Measurements from ENCODE around the gene SUFU. TPM values are rescaled to one million over a fixed set of nuclear protein-coding genes. Genes with fewer than 3 reads are reported as not detected.

Gene SUFU
- total and polyA plus RNA-seq, 4 donors, result 3.5 to 14.8 (median 9.8) TPM

- Histone ChIP-seq H3K27ac (ENCODE audit: low read depth in 1 of 2, low read length in 1 of 2) (peak overlapping the region in 1 of 2 donors; percentile 78), H3K4me3 (no peak overlapping the region), H3K9me3 (ENCODE audit: control insufficient read depth in 4 of 4, insufficient read depth in 3 of 4, low read length in 3 of 4) (no peaks in the 10 kb centered on the region), H3K9ac (ENCODE audit: insufficient read depth in 1 of 2, low read length in 2 of 2) (peak overlapping the region in 1 of 2 donors; percentile 23), H3K27me3 (ENCODE audit: control insufficient read depth in 3 of 3, insufficient read depth in 3 of 3, low read length in 2 of 3) (no peaks in the 10 kb centered on the region), H3K36me3 (ENCODE audit: control insufficient read depth in 4 of 4, insufficient read depth in 4 of 4, low read length in 4 of 4) (peaks cover 21 to 41% (median 30%) of the 10 kb centered on the region in 4 donors), H3K4me1 (ENCODE audit: control insufficient read depth in 5 of 5, insufficient read depth in 5 of 5, low read length in 5 of 5) (peaks cover 0 to 40% (median 19%) of the 10 kb centered on the region in 5 donors)
- no peak for TF ChIP-seq CTCF (IDR thresholded peaks at IDR 0.05; ENCODE audit: control extremely low read depth, extremely low read depth)
- ATAC-seq (ENCODE audit: insufficient read depth, low FRiP score) (no peak), DNase-seq (no peak)
- 45 to 72% methylated on average over 11 of the region's 11 CpGs for WGBS, 2 donors
These were observed 153.7 kb downstream of the SUFU start for GRCh38 chr10:102657451-102657850.

GRCh38 chr10:102657984-102658724 is 154.4 kb downstream of the SUFU start:
- peaks cover 0 to 39% (median 19%) of the 10 kb centered on the region in 5 donors for H3K4me1 ChIP-seq (ENCODE audit: control insufficient read depth in 5 of 5, insufficient read depth in 5 of 5, low read length in 5 of 5)
- peaks cover 20 to 40% (median 27%) of the 10 kb centered on the region in 4 donors for H3K36me3 ChIP-seq (ENCODE audit: control insufficient read depth in 4 of 4, insufficient read depth in 4 of 4, low read length in 4 of 4)
- no peaks in the 10 kb centered on the region for H3K27me3 ChIP-seq (ENCODE audit: control insufficient read depth in 3 of 3, insufficient read depth in 3 of 3, low read length in 2 of 3)
- H3K4me3 ChIP-seq, result no peak overlapping the region
- peak; percentile 43 for ATAC-seq (ENCODE audit: insufficient read depth, low FRiP score)
- H3K27ac ChIP-seq (ENCODE audit: low read depth in 1 of 2, low read length in 1 of 2), result peak overlapping the region in 1 of 2 donors; percentile 93
- 34 to 49% methylated on average over 13 of the region's 13 CpGs for WGBS, 2 donors
- H3K9me3 ChIP-seq (ENCODE audit: control insufficient read depth in 4 of 4, insufficient read depth in 3 of 4, low read length in 3 of 4), result no peaks in the 10 kb centered on the region
- no peak for TF ChIP-seq CTCF (IDR thresholded peaks at IDR 0.05; ENCODE audit: control extremely low read depth, extremely low read depth)
- peak overlapping the region in 1 of 2 donors; percentile 23 for H3K9ac ChIP-seq (ENCODE audit: insufficient read depth in 1 of 2, low read length in 2 of 2)
- peak; percentile 56 to 80 (median 59) for DNase-seq

GRCh38 chr10:102658802-102659201 is 155.0 kb downstream of the SUFU start:
- Histone ChIP-seq H3K4me1 (ENCODE audit: control insufficient read depth in 5 of 5, insufficient read depth in 5 of 5, low read length in 5 of 5) (peaks cover 0 to 37% (median 19%) of the 10 kb centered on the region in 5 donors), H3K27me3 (ENCODE audit: control insufficient read depth in 3 of 3, insufficient read depth in 3 of 3, low read length in 2 of 3) (no peaks in the 10 kb centered on the region), H3K36me3 (ENCODE audit: control insufficient read depth in 4 of 4, insufficient read depth in 4 of 4, low read length in 4 of 4) (peaks cover 14 to 33% (median 23%) of the 10 kb centered on the region in 4 donors), H3K27ac (ENCODE audit: low read depth in 1 of 2, low read length in 1 of 2) (peak overlapping the region in 1 of 2 donors; percentile 93), H3K9me3 (ENCODE audit: control insufficient read depth in 4 of 4, insufficient read depth in 3 of 4, low read length in 3 of 4) (no peaks in the 10 kb centered on the region), H3K9ac (ENCODE audit: insufficient read depth in 1 of 2, low read length in 2 of 2) (no peak overlapping the region), H3K4me3 (no peak overlapping the region)
- no peak for ATAC-seq (ENCODE audit: insufficient read depth, low FRiP score)
- 60 to 86% methylated on average over 5 of the region's 5 CpGs for WGBS, 2 donors
- TF ChIP-seq CTCF (IDR thresholded peaks at IDR 0.05; ENCODE audit: control extremely low read depth, extremely low read depth), result no peak
- no peak for DNase-seq

Data from lung (tissue), 12 donors.